GM23248 (cell line): ENCODE results near the gene CBX1.

Source experiments
- EZH2 ChIP-seq: fragments of 200-600 bp; sonication (generic); IDR thresholded peaks from 2 replicates; pipeline ENCODE4 v1.6.1; 2018; ENCODE audit warnings: antibody characterized with exemption, mild to moderate bottlenecking; ENCODE audit not compliant: insufficient read depth, poor library complexity, severe bottlenecking
- EZH2phosphoT487 ChIP-seq: fragments of 200-600 bp; sonication (generic); IDR thresholded peaks from 2 replicates; pipeline ENCODE4 v1.6.1; 2018; ENCODE audit warnings: antibody characterized with exemption, moderate library complexity, mild to moderate bottlenecking, low read depth; ENCODE audit not compliant: insufficient read depth

GRCh38 chr17:48024149-48025039, 76.9 kb downstream of the CBX1 start:
- no peak for TF ChIP-seq EZH2
- no peak for TF ChIP-seq EZH2phosphoT487
